KBM-7 (cell line): Measurements from ENCODE around the gene KRT24.

ENCODE experiments used
- DNase-seq: peaks from one replicate; pipeline ENCODE4 v3.0.0-alpha.2; 2015
- in situ Hi-C: fragments of 300-500 bp; cut with MboI; formaldehyde crosslinking; loops from 2 replicates; pipeline ENCODE4 v1.14.3; 2020; ENCODE audit warnings: low sequenced_read_pairs, low pct_unique_long_range_greater_than_20kb, mixed read lengths

KRT24 gene

GRCh38 chr17:40697297-40697696 is 6.3 kb downstream of the KRT24 start:
- in situ Hi-C loops: no loop called here
- DNase-seq: no peak

- in situ Hi-C loops: no loop called here
- DNase-seq: no peak
These were observed 6.9 kb downstream of the KRT24 start for GRCh38 chr17:40696651-40697072.

DNA sequence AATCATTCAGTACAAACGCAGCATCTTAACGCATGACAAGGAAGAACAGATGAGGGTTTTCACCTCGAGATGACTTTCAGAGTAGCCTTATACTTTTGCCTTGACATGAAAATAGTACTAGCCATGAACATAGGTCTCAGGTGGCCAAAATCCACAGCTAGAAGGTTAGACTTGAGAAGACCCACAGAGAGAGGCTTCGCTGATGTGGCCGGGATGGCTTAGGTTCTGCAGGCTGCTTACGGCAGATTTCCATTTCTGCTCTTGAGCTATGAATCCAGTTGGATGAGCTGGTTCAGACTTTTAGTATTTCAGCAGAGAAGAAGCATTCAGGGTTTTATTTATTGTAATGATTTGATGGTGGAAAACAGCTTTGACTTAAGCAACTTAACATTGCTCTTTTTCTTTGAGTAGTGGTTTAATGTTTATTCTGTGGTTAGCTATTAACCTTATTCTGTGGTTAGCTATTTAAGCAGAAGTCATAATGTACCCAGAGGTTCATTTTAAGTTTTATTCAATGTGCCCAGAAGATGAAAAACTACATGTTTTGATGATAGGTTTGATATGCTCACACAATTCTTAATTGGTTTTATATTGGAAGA is 7.6 kb downstream of the KRT24 start:
- DNase-seq: no peak
- in situ Hi-C loops: no loop called here

- DNase-seq: no peak
- in situ Hi-C loops: no loop called here
These were observed 9.0 kb downstream of the KRT24 start for GRCh38 chr17:40694584-40694983.

DNA sequence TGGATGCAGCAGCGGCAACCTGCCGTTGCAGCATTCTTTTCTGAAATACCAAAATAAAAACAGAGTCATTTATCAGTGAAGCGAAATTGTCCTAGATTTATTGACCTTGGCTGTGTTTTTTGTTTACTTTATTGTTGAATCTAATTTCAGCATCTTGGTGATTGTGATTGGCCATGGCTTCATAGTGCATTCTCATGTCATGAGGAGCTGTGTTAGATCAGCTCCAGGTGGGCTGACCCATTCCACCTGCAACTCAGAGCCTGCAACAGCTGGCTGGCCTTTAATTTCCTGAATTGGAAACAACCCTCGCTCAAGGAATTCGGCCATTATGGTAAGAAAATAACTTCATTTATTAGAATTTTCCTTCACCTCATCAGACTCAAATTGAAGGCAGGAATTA is 16.4 kb downstream of the KRT24 start:
- no peak for DNase-seq
- in situ Hi-C loops: no loop called here

- in situ Hi-C loops: no loop called here
- no peak for DNase-seq
These were observed 17.4 kb downstream of the KRT24 start for GRCh38 chr17:40686192-40686591.

- in situ Hi-C loops: no loop called here
- DNase-seq: no peak
These were observed 22.6 kb downstream of the KRT24 start for GRCh38 chr17:40680998-40681397.

GRCh38 chr17:40679523-40679907 is 24.0 kb downstream of the KRT24 start:
- in situ Hi-C loops: no loop called here
- DNase-seq: no peak

DNA sequence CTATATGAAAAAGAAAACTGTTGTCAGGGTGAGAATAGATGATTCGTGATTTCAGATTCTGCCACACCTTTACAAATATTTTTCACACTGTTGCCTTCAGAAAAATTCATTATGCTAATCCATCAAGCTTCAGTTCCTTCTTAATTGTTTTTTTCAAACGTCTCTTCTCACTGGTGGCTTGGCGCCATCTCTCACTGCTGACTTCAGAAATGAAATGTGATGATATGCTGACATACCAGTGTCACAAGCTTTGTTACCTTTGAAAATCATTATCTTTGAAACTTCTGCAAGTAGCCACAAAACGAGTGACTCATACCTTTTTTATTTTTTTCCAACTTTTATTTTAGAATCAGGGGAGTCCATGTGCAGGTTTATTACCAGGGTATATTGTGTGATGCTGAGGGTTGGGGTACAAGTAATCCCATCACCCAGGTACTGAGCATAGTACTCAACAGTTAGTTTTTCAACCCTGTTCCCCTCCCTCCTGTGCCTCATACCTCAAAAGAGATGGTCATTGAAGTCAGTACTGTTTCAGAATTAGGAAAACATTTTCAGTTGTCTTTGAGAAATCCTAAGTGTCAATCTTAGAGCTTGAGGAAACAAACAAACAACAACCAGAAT is 24.5 kb downstream of the KRT24 start:
- in situ Hi-C loops: no loop called here
- DNase-seq: no peak

DNA sequence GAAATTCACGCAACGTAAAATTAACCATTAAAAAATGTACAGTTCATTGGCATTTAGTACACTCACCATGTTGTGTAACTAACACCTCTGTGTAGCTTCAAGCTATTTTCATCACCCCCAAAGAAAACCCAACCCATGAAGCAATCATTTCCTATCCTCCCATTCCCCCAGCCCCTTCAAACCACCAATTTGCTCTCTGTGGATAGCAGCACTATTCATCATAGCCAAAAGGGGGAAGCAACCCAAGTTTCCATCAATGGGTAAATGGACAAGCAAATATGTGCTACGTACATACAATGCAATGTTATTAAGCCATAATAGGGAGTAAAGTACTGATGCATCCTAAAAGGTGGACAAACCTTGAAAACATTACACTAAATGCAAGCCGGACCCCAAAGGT is 27.6 kb downstream of the KRT24 start:
- in situ Hi-C loops: no loop called here
- no peak for DNase-seq

- no peak for DNase-seq
- in situ Hi-C loops: no loop called here
These were observed 30.9 kb downstream of the KRT24 start for GRCh38 chr17:40672654-40673053.

GRCh38 chr17:40671282-40671681 is 32.3 kb downstream of the KRT24 start:
- DNase-seq: no peak
- in situ Hi-C loops: no loop called here

DNA sequence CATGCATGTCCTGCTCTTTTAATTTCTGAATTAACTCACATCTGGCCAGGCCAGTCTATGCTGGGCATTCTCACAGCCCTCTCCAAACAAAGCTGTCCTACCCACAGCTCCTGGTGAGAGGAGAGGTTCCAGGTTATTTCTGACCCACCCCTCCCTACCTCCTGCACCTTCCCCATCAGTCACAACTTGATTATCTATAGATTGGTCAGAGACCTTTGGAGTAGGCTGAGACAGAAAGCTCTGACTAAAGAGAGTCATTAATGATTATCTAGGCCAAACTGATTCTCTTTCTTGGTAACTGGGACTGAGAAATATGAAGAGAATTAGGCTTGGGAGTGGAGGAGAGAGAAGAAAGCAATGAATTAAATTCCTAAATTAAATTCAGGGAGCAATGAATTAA is 37.2 kb downstream of the KRT24 start:
- no peak for DNase-seq
- in situ Hi-C loops: no loop called here

GRCh38 chr17:40664582-40665333 is 38.8 kb downstream of the KRT24 start, which contains the start of gene KRT222:
Gene KRT222, minus strand, starts transcription at chr17:40665177. Its CDS starts 78 bp downstream, at chr17:40665099.
- in situ Hi-C loops: no loop called here
- DNase-seq: no peak

DNA sequence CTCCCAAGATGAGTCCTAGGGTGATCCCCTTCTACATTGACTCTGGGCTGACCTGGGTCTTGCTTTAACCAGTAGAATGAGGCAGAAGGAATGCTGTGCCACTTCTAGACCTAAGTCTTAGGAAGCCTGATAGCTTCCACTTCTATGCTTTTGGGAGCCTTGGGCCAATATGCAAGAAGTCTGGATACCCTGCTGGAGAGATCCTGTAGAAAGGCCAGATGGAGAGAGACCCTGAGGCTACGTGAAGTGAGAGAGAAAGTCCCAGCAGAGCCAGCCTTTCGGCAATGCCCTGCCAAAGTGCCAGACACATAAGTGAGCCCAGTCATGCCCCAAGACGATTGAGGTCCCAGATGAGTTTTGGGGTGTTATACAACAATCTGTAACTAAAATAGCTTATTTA is 40.3 kb downstream of the KRT24 start:
- in situ Hi-C loops: no loop called here
- no peak for DNase-seq

- DNase-seq: no peak
- in situ Hi-C loops: no loop called here
These were observed 43.6 kb downstream of the KRT24 start for GRCh38 chr17:40659911-40660310.

GRCh38 chr17:40658396-40658795 is 45.2 kb downstream of the KRT24 start:
- no peak for DNase-seq
- in situ Hi-C loops: no loop called here

DNA sequence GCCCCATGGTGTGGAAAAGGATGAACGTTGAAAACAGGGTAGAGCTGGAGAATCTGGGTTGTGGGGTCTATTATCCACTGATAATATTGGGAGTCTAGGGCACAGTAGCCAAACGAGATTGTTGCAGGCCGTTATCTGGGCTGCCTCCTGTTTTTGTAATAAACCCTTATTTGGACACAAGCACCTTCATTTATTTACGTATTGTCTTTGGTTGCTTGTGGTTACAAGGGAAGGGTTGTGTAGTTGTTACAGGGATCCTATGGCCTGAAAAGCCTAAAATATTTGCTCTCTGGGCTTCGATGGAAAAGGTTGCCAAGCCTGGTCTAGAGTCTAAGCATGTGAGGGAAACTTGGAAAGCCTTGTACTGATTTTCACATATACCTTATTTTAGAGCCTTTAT is 51.6 kb downstream of the KRT24 start:
- DNase-seq: no peak
- in situ Hi-C loops: no loop called here

GRCh38 chr17:40648384-40648968 is 55.1 kb downstream of the KRT24 start:
- DNase-seq: no peak
- in situ Hi-C loops: no loop called here
